Activated naive CD8-positive, alpha-beta T cell (primary cell): ENCODE results near the gene SOX15.
"Not testable (repeated sequence)": the region's sequence is repeated elsewhere in the genome, so short reads cannot be mapped to it uniquely, and the experiment has no call there.

Experiments used
- H3K27ac Mint-ChIP-seq: one replicate; pipeline ENCODE4 v1.8.0; 2021; ENCODE audit warnings: mixed read lengths
- H3K27me3 Mint-ChIP-seq: one replicate; pipeline ENCODE4 v1.8.0; 2021; ENCODE audit warnings: mixed read lengths
- H3K36me3 Mint-ChIP-seq: one replicate; pipeline ENCODE4 v1.8.0; 2021; ENCODE audit warnings: mixed read lengths
- H3K4me1 Mint-ChIP-seq: one replicate; pipeline ENCODE4 v1.8.0; 2021; ENCODE audit warnings: low read depth, mixed read lengths
- H3K4me3 Mint-ChIP-seq: one replicate; pipeline ENCODE4 v1.8.0; 2021; ENCODE audit warnings: mild to moderate bottlenecking, mixed read lengths
- H3K9me3 Mint-ChIP-seq: one replicate; pipeline ENCODE4 v1.8.0; 2021; ENCODE audit warnings: low read depth, mixed read lengths

The SOX15 gene

GRCh38 chr17:7615265-7615747 lies 25.4 kb upstream of the SOX15 start:
- Mint-ChIP-seq H3K36me3 (peaks cover 3% of the 10 kb centered on the region), H3K4me3 (peak overlapping the region; percentile 83), H3K9me3 (no peaks in the 10 kb centered on the region), H3K4me1 (peaks cover 31% of the 10 kb centered on the region), H3K27ac (peak overlapping the region; percentile 85), H3K27me3 (no peaks in the 10 kb centered on the region)

GRCh38 chr17:7614425-7615264 lies 24.8 kb upstream of the SOX15 start, which contains the start of gene FXR2:
Gene FXR2 (minus strand): TSS chr17:7614897. CDS start chr17:7614532, 365 bp downstream.
- no peaks in the 10 kb centered on the region for H3K9me3 Mint-ChIP-seq
- H3K27me3 Mint-ChIP-seq = no peaks in the 10 kb centered on the region
- peaks cover 3% of the 10 kb centered on the region for H3K36me3 Mint-ChIP-seq
- H3K27ac Mint-ChIP-seq = peak within 1 kb of the TSS; percentile 92
- H3K4me3 Mint-ChIP-seq = peak within 1 kb of the TSS; percentile 95
- H3K4me1 Mint-ChIP-seq = peaks cover 33% of the 10 kb centered on the region

DNA sequence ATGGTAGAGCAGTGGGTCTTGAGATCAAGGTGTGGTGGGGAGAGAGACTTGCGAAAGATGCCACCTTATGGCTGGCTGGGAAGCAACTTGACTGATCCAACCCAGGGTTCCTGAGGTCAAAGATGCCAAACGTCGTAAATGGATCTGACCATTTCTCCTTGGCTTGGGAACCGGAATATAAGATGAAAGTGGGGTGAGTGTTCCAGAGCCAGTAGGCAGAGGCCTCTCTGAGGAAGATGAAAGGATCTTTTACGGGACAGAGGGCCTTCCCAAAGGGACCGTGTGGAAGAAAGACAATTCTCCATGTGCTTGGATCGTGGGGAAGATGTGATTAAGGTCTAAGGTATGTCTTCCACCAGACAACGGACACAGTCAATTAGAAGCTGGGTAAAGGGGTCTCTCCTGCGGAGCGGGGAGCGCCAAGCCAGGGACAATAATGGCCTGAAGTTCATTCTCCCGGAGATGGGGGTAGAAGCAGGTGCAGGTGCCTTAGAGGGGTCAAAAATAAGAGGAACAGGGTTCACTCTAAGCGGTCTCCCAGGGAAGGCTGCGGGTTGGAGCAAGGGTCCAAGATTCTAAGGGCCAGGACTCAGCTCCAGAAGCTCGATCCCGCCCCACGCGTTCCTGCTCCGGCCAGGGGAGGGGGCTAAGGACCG lies 24.0 kb upstream of the SOX15 start:
- peaks cover 3% of the 10 kb centered on the region for H3K36me3 Mint-ChIP-seq
- H3K9me3 Mint-ChIP-seq = no peaks in the 10 kb centered on the region
- H3K27ac Mint-ChIP-seq = peak overlapping the region; percentile 92
- peaks cover 38% of the 10 kb centered on the region for H3K4me1 Mint-ChIP-seq
- H3K4me3 Mint-ChIP-seq = peak overlapping the region; percentile 95
- H3K27me3 Mint-ChIP-seq = no peaks in the 10 kb centered on the region

GRCh38 chr17:7612294-7612640 lies 22.4 kb upstream of the SOX15 start:
- Mint-ChIP-seq H3K36me3 (peaks cover 3% of the 10 kb centered on the region), H3K27me3 (no peaks in the 10 kb centered on the region), H3K27ac (peak overlapping the region; percentile 7), H3K4me3 (peak overlapping the region; percentile 95), H3K4me1 (peaks cover 38% of the 10 kb centered on the region), H3K9me3 (no peaks in the 10 kb centered on the region)

DNA sequence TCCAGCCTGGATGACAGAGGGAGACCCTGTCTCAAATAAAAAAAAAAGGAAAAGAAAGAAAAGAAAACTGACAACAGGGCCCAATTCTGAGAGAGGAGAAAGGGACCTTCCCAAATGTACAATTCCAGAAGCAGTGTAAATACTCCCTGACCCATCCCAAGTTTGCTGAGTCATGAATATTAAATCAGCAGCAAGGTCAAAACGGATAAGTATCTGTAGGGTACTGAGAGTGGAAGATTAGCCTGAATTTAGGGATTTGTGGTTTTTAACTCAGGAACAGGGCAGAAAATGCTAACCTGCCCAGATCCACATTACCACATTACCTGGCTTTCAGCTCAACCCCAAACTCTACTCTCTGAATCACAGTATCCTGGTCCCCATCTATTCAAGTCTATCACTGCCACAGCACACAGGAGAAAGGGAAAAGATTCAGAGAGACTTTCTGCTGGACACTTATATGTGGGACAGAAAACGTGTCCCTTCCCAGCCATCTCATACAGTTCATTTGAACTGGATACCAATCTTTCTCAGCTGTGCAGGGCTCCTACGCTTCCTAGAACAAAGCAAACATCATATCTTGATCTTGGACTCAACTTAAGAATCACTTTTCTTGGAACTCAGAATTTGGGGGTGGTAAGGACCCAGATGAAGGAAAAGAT lies 21.9 kb upstream of the SOX15 start:
- Mint-ChIP-seq H3K4me1 (peaks cover 38% of the 10 kb centered on the region), H3K27ac (peak overlapping the region; percentile 7), H3K9me3 (no peaks in the 10 kb centered on the region), H3K4me3 (peak overlapping the region; percentile 95), H3K27me3 (no peaks in the 10 kb centered on the region), H3K36me3 (peaks cover 3% of the 10 kb centered on the region)

DNA sequence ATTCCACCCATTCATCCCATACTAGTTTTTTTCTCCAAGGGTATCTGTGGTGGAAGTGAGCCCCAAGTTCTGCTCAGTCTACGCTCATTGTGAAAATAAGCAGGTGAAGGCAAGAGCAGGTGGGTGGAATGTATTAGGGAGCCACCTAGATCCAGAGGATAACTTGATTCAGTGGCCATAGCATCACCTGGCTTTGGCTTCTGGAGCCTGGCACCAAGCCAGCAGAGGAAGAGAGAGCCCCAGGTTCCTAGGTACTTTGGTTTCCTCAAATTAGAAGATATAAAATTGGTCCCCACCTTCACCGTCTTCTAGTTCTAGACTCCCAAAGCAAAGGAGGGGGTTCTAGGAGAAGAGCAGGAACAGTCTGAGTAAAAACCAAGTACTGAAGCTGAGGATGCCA lies 20.7 kb upstream of the SOX15 start:
- Mint-ChIP-seq H3K27ac (no peak overlapping the region), H3K9me3 (no peaks in the 10 kb centered on the region), H3K4me3 (peak overlapping the region; percentile 48), H3K36me3 (peaks cover 9% of the 10 kb centered on the region), H3K27me3 (no peaks in the 10 kb centered on the region), H3K4me1 (peaks cover 41% of the 10 kb centered on the region)

DNA sequence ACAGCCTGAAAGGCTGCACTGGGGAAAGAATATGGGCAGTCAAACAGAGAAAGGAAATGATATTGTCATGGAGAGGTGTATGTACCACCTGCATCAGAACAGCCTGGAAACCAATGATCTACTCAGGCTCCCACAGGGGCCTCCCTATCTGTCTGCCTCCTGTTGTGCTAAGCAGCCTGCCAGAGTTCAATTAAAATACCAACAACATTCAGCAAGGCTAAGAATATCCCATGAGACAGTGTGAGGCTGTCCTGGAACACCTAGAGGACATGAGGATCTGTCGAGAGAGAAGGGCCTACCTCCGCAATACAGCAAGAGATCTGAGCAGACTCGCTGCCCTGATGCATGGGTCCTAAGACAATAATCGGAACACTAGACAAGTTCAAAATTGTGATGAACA lies 16.4 kb upstream of the SOX15 start:
- Mint-ChIP-seq H3K9me3 (no peaks in the 10 kb centered on the region), H3K4me1 (peaks cover 17% of the 10 kb centered on the region)

GRCh38 chr17:7597561-7597960 lies 7.7 kb upstream of the SOX15 start:
- peaks cover 14% of the 10 kb centered on the region for H3K36me3 Mint-ChIP-seq
- not testable (repeated sequence) for H3K4me1 Mint-ChIP-seq, H3K27me3 Mint-ChIP-seq, H3K9me3 Mint-ChIP-seq, H3K27ac Mint-ChIP-seq, H3K4me3 Mint-ChIP-seq

More for the DNA sequence above, 16.4 kb upstream of the SOX15 start:
- Mint-ChIP-seq H3K36me3 (peaks cover 9% of the 10 kb centered on the region), H3K4me3 (no peak overlapping the region), H3K27me3 (no peaks in the 10 kb centered on the region), H3K27ac (peak overlapping the region; percentile 61)

- Mint-ChIP-seq H3K9me3 (no peaks in the 10 kb centered on the region), H3K4me3 (no peak overlapping the region), H3K27ac (no peak overlapping the region), H3K27me3 (no peaks in the 10 kb centered on the region), H3K36me3 (peaks cover 12% of the 10 kb centered on the region), H3K4me1 (peaks cover 2% of the 10 kb centered on the region)
These were observed 3.4 kb upstream of the SOX15 start for GRCh38 chr17:7593296-7593695.

DNA sequence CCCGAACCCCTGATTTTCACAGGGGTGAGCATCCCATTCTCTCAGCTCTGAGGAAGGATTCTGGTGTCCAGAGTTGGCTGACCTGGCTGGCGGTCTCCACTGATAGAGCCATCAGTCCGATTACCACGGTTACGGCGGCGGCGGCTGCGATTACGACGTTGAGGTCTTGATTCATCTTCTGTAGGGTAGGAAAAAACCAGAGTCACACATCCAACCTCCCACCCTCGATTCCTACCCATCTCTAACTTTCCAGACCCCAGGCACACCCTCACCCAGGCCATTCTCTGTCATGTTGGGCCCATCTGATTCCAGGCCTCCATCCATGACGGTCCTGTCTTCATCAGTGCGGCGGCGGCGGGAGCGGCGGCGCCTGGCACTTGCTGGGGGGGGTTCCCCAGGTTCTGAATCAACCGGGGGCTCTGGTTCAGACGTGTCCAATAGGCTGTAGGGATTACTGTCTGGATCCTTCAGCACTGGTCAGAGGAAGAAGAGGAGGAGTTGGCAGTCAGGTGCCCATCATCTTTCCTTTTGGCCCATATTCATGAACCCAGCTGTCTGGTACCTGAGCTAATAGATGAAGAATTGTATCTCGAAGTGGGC lies 2.6 kb upstream of the SOX15 start:
- Mint-ChIP-seq H3K9me3 (no peaks in the 10 kb centered on the region), H3K4me3 (no peak overlapping the region), H3K36me3 (peaks cover 12% of the 10 kb centered on the region), H3K27me3 (no peaks in the 10 kb centered on the region), H3K27ac (no peak overlapping the region), H3K4me1 (peaks cover 3% of the 10 kb centered on the region)

- Mint-ChIP-seq H3K4me1 (peaks cover 2% of the 10 kb centered on the region), H3K9me3 (no peaks in the 10 kb centered on the region), H3K27me3 (no peaks in the 10 kb centered on the region), H3K4me3 (no peak overlapping the region), H3K36me3 (peaks cover 9% of the 10 kb centered on the region), H3K27ac (no peak overlapping the region)
These were observed 1.7 kb upstream of the SOX15 start for GRCh38 chr17:7591596-7591995.

GRCh38 chr17:7590743-7591142 lies 849 bp upstream of the SOX15 start:
- H3K4me3 Mint-ChIP-seq = no peak overlapping the region
- no peaks in the 10 kb centered on the region for H3K27me3 Mint-ChIP-seq
- H3K4me1 Mint-ChIP-seq = peaks cover 3% of the 10 kb centered on the region
- no peaks in the 10 kb centered on the region for H3K9me3 Mint-ChIP-seq
- H3K27ac Mint-ChIP-seq = no peak overlapping the region
- peaks cover 9% of the 10 kb centered on the region for H3K36me3 Mint-ChIP-seq

DNA sequence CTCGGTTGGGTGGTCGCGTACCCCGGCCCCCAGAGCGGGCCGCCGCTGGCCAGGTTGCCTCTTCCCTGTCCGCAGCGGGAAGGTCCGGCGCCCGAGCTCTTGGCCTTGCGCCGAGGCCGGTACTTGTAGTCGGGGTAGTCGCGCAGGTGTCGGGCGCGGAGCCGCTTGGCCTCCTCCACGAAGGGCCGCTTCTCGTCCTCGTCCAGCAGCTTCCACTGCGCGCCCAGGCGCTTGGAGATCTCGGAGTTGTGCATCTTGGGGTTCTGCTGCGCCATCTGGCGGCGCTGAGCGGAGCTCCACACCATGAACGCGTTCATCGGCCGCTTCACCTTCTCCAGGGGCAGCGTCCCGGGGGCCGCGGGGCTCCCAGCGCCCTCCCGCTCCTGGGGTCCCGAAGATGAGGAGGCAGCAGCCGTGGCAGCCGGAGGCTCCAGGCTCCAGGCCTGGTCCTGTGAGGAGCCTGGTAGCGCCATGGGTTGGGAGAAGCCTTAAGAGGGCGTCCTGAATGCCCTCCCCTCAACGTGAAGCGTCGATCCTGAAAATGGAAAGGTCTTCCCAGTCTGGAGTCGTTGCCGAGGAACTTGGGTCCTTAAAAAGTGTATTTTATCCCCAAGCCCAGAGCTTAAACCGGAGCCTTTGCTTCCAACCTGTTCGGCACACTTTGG lies 558 bp downstream of the SOX15 start:
- H3K4me1 Mint-ChIP-seq = peaks cover 10% of the 10 kb centered on the region
- peaks cover 10% of the 10 kb centered on the region for H3K36me3 Mint-ChIP-seq

GRCh38 chr17:7588553-7589203 lies 1.2 kb downstream of the SOX15 start:
- no peaks in the 10 kb centered on the region for H3K27me3 Mint-ChIP-seq
- peaks cover 14% of the 10 kb centered on the region for H3K4me1 Mint-ChIP-seq
- no peak overlapping the region for H3K27ac Mint-ChIP-seq
- no peak overlapping the region for H3K4me3 Mint-ChIP-seq
- no peaks in the 10 kb centered on the region for H3K9me3 Mint-ChIP-seq
- peaks cover 6% of the 10 kb centered on the region for H3K36me3 Mint-ChIP-seq

More for the DNA sequence above, 558 bp downstream of the SOX15 start:
- Mint-ChIP-seq H3K27ac (no peak overlapping the region), H3K27me3 (no peaks in the 10 kb centered on the region), H3K4me3 (no peak overlapping the region), H3K9me3 (no peaks in the 10 kb centered on the region)
